ENCODE measurements around the gene TMEM229B. TPM values are rescaled to one million over a fixed set of nuclear protein-coding genes. Genes with fewer than 3 reads are reported as not detected.

Gene TMEM229B
- total and polyA plus RNA-seq, 2 of the 4 experiments (the other 2 are of a cell fraction): under 0.01 TPM; not detected in 1

DNA sequence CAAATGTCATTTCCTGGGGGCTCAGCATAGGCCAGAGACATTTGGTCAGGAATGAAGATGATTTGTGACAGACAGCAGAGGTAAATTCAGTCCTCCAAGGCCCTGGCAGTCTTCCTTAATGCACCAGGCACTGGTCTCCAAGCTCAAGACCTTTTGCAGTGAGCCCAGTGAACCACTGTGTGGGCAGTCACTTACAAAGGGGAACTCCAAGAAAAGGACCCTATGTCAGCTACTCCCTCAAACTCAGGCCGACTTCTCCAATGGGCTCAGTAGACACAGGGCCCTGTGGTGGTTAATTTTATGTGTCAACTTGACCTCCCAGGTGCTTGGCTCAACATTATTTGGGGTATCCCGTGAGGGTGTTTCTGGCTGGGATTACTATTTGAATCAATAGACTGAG, 47.3 kb downstream of the TMEM229B start:
- H3K27me3 ChIP-seq (ENCODE audit: control insufficient read depth, insufficient read depth, low read length): peaks cover 44% of the 10 kb centered on the region
- dilution Hi-C loops (cut with HindIII; ENCODE audit: low sequenced_read_pairs, unreplicated experiment) (no loop called here), in situ Hi-C loops (cut with MboI; ENCODE audit: low sequenced_read_pairs) (loop anchor here (10.0 to 25.0 kb wide), 2 partner anchors 114 to 271 kb away; partner anchors contain the start of gene RDH12), intact Hi-C loops (cut with micrococcal nuclease) (no loop called here)
- BruUV-seq (replicated peaks): no TSS peak
- H2AFZ ChIP-seq (replicated peaks; ENCODE audit: low read length, poor library complexity): peak overlapping the region; percentile 41
- no peak for ATAC-seq (ENCODE audit: low read depth)
- H3K27ac ChIP-seq (ENCODE audit: insufficient read depth, low read length): no peak overlapping the region
- H3K23ac ChIP-seq (ENCODE audit: low read depth, low read length): no peak overlapping the region
- no peak for DNase-seq
- H2BK15ac ChIP-seq (ENCODE audit: low read depth, low read length): no peak overlapping the region
- H3K79me1 ChIP-seq (ENCODE audit: low read depth in 1 of 2, low read length in 2 of 2): no peaks in the 10 kb centered on the region
- H3K4me1 ChIP-seq (ENCODE audit: control insufficient read depth, insufficient read depth, low read length): no peaks in the 10 kb centered on the region
- H3K4me2 ChIP-seq (ENCODE audit: low read depth, low read length): no peak overlapping the region
- H2BK5ac ChIP-seq (ENCODE audit: low read depth, low read length, poor library complexity, severe bottlenecking): no peak overlapping the region
- POLR2A ChIA-PET (ENCODE audit: unreplicated experiment): no interaction called here
- CTCF ChIA-PET: no interaction called here
- no peaks in the 10 kb centered on the region for H3K9me1 ChIP-seq (ENCODE audit: insufficient read depth, low read length)
- H4K20me1 ChIP-seq (ENCODE audit: insufficient read depth, low read length): no peaks in the 10 kb centered on the region
- no peak overlapping the region for H3K56ac ChIP-seq (ENCODE audit: extremely low read depth, insufficient read depth, low read length)
- H3K14ac ChIP-seq (replicated peaks; ENCODE audit: low read depth, low read length): no peak overlapping the region
- H2BK20ac ChIP-seq (ENCODE audit: low read depth, low read length): no peak overlapping the region
- no peak overlapping the region for H2AK5ac ChIP-seq (ENCODE audit: low read depth, low read length)
- H2BK120ac ChIP-seq (ENCODE audit: low read depth, low read length): no peak overlapping the region
- no peak overlapping the region for H4K8ac ChIP-seq (ENCODE audit: low read depth in 2 of 2, low read length in 2 of 2)
- no peak overlapping the region for H3K18ac ChIP-seq (ENCODE audit: low read depth, low read length)
- peak overlapping the region; percentile 20 for H2AK9ac ChIP-seq (replicated peaks; ENCODE audit: low read depth, low read length, poor library complexity)
- no peak overlapping the region for H4K91ac ChIP-seq (ENCODE audit: insufficient read depth, low read depth, low read length)
- H4K5ac ChIP-seq (ENCODE audit: low read depth, low read length): no peak overlapping the region
- no peak overlapping the region for H3K4ac ChIP-seq (ENCODE audit: low read depth, low read length)
- no peak overlapping the region for H3K4me3 ChIP-seq (ENCODE audit: insufficient read depth, low read depth, low read length)
- no peak overlapping the region for H3K9ac ChIP-seq (ENCODE audit: low read depth, low read length)
- H3K36me3 ChIP-seq (ENCODE audit: control insufficient read depth, insufficient read depth, low read length): no peaks in the 10 kb centered on the region
- no CpG with 5 or more reads among the region's 2 CpGs for WGBS, 2 experiments (ENCODE audit: extremely low coverage in 2 of 2, insufficient read length in 1 of 2)
- no peaks in the 10 kb centered on the region for H3K9me3 ChIP-seq (ENCODE audit: control insufficient read depth, insufficient read depth, low read length)
- no peak for TF ChIP-seq RAD21 (IDR thresholded peaks at IDR 0.05; ENCODE audit: low read length)
- TF ChIP-seq, protein P1, sequence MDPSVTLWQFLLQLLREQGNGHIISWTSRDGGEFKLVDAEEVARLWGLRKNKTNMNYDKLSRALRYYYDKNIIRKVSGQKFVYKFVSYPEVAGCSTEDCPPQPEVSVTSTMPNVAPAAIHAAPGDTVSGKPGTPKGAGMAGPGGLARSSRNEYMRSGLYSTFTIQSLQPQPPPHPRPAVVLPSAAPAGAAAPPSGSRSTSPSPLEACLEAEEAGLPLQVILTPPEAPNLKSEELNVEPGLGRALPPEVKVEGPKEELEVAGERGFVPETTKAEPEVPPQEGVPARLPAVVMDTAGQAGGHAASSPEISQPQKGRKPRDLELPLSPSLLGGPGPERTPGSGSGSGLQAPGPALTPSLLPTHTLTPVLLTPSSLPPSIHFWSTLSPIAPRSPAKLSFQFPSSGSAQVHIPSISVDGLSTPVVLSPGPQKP (IDR thresholded peaks at IDR 0.05; ENCODE audit: borderline replicate concordance, low read depth, low read length): no peak
- TF ChIP-seq RFX5 (IDR thresholded peaks at IDR 0.05; ENCODE audit: low read depth, low read length): no peak
